ENCODE measurements around the gene SCAMP1.

The SCAMP1 gene

DNA sequence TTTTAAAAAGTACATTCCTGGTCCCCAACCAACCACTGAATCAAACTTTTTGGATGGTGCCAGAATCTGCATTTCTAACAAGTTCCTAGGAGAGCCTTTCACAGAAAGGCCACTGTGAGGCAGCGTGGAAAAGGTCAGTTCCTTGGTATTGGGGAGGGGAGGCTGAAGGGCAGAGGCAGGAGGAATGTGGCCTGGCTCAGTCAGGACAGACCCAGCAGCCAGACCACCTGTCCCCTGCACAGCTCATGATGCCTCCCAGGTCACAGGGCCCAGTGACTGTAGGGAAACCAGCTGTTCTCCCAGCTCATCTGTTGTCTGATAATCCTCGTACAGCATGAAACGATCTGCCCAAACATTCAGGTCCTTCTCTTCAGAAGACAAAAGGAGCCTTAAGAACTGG, 155.3 kb downstream of the SCAMP1 start:
- no peak for DNase-seq (ENCODE audit: extremely low read depth, low read depth)
- TF ChIP-seq, protein P1, sequence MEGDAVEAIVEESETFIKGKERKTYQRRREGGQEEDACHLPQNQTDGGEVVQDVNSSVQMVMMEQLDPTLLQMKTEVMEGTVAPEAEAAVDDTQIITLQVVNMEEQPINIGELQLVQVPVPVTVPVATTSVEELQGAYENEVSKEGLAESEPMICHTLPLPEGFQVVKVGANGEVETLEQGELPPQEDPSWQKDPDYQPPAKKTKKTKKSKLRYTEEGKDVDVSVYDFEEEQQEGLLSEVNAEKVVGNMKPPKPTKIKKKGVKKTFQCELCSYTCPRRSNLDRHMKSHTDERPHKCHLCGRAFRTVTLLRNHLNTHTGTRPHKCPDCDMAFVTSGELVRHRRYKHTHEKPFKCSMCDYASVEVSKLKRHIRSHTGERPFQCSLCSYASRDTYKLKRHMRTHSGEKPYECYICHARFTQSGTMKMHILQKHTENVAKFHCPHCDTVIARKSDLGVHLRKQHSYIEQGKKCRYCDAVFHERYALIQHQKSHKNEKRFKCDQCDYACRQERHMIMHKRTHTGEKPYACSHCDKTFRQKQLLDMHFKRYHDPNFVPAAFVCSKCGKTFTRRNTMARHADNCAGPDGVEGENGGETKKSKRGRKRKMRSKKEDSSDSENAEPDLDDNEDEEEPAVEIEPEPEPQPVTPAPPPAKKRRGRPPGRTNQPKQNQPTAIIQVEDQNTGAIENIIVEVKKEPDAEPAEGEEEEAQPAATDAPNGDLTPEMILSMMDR (IDR thresholded peaks at IDR 0.05; ENCODE audit: low read depth, low read length) = no peak

DNA sequence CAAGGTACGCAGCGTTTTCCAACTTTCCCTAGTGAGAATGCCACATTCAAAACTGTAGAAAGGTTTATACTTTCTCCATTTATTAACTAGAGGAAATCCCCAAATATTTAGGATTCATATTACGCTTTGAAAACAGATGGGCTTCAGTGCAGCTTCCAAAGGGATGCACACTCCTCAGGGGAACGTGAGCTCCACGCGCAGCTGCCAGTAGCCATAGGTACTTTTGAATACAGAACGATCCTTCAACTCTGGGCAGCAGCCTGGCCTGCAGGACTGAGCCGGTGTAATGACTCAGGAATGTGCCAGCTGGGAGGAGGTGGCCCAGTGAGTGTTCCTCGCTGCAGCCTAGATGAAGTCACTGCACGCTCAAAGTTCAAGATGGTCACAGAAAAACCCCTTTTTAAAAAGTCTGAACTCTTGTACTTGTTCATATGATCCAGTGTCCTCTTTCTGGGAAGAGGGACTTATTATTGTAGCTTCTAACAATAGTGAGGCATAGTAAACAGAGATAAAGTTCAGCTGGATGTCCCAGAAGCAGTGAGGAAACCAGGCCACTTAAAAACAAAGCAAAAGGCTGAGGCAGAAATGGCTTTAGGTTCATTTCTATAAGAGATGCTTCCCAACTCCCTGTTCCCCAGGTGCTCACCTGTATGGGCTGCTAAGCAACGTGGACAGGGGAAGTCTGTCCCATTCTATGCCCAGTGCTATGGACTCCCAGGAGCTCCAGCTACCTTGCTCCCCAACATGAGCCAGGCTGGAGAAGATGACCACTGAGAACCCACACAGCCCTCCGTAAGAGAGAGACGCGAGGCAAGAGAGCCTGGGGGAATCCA, 158.2 kb downstream of the SCAMP1 start:
- DNase-seq (ENCODE audit: extremely low read depth, low read depth) = no peak
- TF ChIP-seq, protein P1 (IDR thresholded peaks at IDR 0.05; ENCODE audit: low read depth, low read length) = no peak

DNA sequence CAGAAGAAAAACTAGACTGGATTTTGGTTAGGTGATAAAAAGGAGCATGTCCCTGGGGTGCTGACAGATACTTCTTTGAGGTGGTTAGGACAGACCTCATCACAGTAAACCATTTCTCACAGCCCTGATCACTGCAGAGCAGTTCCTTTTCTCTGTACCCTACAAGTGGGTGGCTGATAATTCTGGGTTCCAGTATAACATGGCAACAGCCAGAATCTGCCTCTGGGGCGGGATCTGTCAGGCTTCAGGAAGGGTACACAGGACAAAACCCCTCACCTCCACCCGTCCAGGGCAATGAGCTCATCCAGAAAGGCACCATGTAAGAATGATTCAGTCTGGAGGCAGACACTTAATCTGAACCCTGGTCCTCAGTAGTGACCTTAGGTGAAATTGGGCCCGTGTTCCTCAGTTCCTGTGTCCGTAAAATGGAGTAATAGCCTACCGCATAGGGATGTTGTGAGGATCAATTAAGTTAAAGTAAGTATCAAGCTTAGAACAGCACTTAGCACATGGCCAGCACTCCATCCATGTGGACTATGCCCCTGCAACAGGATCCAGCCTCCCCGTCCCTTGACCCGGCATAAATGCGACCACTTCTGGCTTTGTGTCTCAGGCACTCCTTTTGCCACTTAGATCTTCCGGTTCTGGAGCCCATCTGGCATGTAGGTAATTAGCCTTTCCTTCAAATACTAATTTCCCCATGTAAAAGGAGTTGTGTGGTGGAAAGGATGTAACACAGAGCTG, 159.0 kb downstream of the SCAMP1 start:
- TF ChIP-seq, protein P1 (IDR thresholded peaks at IDR 0.05; ENCODE audit: low read depth, low read length) = no peak

DNA sequence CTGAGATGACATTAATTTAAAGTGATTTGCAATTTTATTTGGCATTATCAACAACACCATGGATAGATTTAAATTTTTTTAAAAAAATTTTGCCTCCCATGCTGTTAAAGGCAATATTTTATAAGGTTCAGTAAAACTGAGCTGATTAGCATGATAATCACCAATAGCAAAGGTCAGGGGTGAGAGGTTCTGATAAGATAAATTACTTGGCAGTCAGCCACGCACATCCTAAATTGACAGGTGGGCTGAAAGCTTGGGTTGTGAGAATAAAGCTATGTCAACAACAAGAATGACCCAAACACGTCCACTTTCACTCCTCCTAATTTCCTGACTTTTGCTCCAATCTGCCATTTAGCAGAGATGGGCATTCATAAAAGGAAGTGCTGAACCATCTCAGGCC, 161.0 kb downstream of the SCAMP1 start:
- TF ChIP-seq, protein P1 (IDR thresholded peaks at IDR 0.05; ENCODE audit: low read depth, low read length) = no peak
- no peak for DNase-seq (ENCODE audit: extremely low read depth, low read depth)

More for the DNA sequence above, 159.0 kb downstream of the SCAMP1 start:
- no peak for DNase-seq (ENCODE audit: extremely low read depth, low read depth)

DNA sequence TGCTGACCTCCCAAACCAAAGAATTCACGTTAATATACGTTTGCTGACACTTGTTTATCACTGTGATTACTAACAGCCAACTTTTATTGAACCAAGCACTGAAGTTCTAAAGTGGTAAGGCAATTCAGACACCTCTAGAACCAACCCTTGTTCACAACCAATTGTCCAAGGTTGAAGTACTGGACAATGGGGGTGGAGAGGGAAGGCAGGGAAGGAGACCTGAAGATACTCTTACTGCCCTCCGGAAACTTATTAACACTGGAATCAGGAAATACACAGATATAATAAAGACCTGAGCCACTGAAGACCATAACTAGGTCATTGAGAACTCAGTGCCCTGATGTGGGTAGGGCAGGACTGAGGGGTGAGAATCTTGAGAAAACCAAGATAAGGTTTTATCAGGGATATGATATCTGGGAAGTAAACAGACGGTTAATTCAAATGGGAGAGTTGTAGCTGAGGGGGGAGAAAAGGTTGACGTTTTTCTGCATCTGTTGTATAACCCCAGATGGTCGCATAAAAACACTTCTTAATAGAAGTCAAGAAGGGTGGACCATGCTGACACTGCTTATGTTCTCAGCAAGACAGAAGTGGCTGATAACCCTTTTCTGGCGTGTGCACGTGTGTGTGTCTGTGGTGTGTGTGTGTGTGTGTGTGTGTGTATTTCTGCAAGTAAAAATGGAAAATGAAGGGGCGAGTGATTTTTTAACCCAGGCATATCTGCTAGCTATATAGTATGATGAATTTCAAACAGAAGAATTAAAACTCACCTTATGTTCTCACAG, 162.3 kb downstream of the SCAMP1 start:
- DNase-seq (ENCODE audit: extremely low read depth, low read depth) = no peak
- TF ChIP-seq, protein P1 (IDR thresholded peaks at IDR 0.05; ENCODE audit: low read depth, low read length) = no peak

DNA sequence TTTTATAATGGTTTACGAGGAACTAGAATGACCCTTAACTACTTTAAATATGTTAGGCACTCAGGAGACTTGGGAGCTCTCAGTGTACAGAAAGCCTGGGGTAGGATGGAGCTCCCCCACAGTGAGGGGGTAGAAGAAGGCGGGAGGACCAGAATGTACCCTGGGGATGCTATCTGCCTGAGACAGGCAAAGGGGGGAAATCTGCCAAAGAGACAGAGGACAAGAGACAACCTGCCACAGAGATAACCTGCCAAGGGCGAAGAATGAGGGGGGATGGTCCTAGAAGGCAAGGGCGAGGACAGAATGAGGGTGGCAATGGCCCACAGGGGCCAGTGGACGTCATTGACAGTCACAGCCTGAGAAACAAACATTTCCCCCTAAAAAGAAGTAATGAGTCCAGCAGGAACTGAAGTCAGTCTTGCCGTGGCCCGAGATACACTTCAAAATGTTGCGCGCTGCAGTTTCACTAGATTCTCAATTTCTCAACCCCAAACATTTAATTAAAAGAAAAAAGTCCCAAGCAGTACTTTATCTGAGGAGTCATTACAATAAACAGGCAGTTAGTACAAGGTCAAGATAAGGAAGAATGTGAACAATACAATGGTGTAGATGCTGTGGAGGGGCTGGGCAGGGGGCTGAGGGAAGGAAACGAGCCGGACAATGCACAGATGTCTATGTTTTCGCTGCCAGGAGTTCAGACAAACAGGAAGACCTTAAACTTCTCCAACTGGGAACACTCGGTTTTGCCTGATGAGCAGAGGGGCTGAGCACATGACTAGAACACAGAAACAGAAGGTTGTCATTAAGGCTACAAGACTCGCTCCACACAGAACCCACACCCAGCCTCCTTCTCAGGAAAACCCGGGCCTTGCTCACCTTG, 163.1 kb downstream of the SCAMP1 start:
- TF ChIP-seq, protein P1 (IDR thresholded peaks at IDR 0.05; ENCODE audit: low read depth, low read length) = no peak
- DNase-seq (ENCODE audit: extremely low read depth, low read depth) = no peak

Data from AG09319 (cell line).